Airway epithelial cell (primary cell): Measurements from ENCODE around the gene BLTP3A. TPM values are rescaled to one million over a fixed set of nuclear protein-coding genes. Genes with fewer than 3 reads are reported as not detected.

Source experiments
- total RNA-seq: library from RNA; depleted of rRNA; stranded (reverse); fragments of >200 nt; gene quantifications from 2 replicates; pipeline ENCODE4 v1.2.3, GENCODE V29; 2015

Gene BLTP3A, protein sequence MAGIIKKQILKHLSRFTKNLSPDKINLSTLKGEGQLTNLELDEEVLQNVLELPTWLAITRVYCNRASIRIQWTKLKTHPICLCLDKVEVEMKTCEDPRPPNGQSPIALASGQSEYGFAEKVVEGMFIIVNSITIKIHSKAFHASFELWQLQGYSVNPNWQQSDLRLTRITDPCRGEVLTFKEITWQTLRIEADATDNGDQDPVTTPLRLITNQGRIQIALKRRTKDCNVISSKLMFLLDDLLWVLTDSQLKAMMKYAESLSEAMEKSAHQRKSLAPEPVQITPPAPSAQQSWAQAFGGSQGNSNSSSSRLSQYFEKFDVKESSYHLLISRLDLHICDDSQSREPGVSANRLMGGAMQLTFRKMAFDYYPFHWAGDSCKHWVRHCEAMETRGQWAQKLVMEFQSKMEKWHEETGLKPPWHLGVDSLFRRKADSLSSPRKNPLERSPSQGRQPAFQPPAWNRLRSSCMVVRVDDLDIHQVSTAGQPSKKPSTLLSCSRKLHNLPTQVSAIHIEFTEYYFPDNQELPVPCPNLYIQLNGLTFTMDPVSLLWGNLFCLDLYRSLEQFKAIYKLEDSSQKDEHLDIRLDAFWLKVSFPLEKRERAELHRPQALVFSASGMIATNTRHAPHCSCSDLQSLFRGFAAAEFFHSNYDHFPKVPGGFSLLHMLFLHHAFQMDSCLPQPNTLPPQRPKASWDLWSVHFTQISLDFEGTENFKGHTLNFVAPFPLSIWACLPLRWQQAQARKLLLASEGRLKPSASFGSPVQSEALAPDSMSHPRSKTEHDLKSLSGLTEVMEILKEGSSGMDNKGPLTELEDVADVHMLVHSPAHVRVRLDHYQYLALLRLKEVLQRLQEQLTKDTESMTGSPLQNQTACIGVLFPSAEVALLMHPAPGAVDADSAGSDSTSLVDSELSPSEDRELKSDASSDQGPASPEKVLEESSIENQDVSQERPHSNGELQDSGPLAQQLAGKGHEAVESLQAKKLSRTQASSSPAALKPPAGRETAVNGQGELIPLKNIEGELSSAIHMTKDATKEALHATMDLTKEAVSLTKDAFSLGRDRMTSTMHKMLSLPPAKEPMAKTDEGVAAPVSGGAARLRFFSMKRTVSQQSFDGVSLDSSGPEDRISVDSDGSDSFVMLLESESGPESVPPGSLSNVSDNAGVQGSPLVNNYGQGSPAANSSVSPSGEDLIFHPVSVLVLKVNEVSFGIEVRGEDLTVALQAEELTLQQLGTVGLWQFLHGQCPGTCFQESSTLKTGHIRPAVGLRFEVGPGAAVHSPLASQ (N-terminal part only)
- total RNA-seq, result 3.3 and 5.6 TPM in 2 replicates

GRCh38 chr6:34791701-34792604, at the start of gene BLTP3A:
Gene BLTP3A (plus strand): TSS chr6:34792083. CDS start chr6:34792251, 168 bp downstream.

Other genes starting within 250 kb of the BLTP3A start
- 21.0 and 23.6 TPM in 2 replicates for gene SPDEF, start 235.8 kb upstream of the BLTP3A start, total RNA-seq
- gene ILRUN, start 95.3 kb upstream of the BLTP3A start, total RNA-seq, result 34.1 and 37.7 TPM in 2 replicates
- gene SNRPC, start 34.6 kb upstream of the BLTP3A start, total RNA-seq, result 136 and 169 TPM in 2 replicates
- 25.2 and 26.4 TPM in 2 replicates for gene TAF11, start 96.0 kb downstream of the BLTP3A start, total RNA-seq
- gene ANKS1A, start 97.2 kb downstream of the BLTP3A start, total RNA-seq, result 16.3 and 18.5 TPM in 2 replicates